LNCAP (cell line): ENCODE data around the gene FAM228A.

Source experiments
- CTCF ChIP-seq: fragments of 450-650 bp; IDR thresholded peaks from 2 replicates; pipeline ENCODE4 v1.5.1; 2017; ENCODE audit warnings: mild to moderate bottlenecking

Gene FAM228A

GRCh38 chr2:24176326-24176725 lies 1.5 kb downstream of the FAM228A start:
- TF ChIP-seq CTCF = no peak

- no peak for TF ChIP-seq CTCF
Observed at GRCh38 chr2:24179683-24180082, 4.8 kb downstream of the FAM228A start.

GRCh38 chr2:24181849-24182248 lies 7.0 kb downstream of the FAM228A start:
- TF ChIP-seq CTCF = no peak

GRCh38 chr2:24182507-24182906 lies 7.7 kb downstream of the FAM228A start:
- no peak for TF ChIP-seq CTCF

- TF ChIP-seq CTCF = no peak
Observed at GRCh38 chr2:24183366-24184069, 8.7 kb downstream of the FAM228A start.

- TF ChIP-seq CTCF = no peak
Observed at GRCh38 chr2:24189551-24189950, 14.7 kb downstream of the FAM228A start.

GRCh38 chr2:24190503-24190902 lies 15.7 kb downstream of the FAM228A start:
- no peak for TF ChIP-seq CTCF

- TF ChIP-seq CTCF = no peak
Observed at GRCh38 chr2:24191156-24191555, 16.3 kb downstream of the FAM228A start.
